HG02938 (cell line): Measurements from ENCODE around the gene PRPF18.

Source experiments
- ATAC-seq: cut with Tn5 transposase; IDR thresholded peaks from one replicate; pipeline ENCODE4 v1.9.1; 2021; ENCODE audit warnings: mild to moderate bottlenecking, moderate library complexity; ENCODE audit not compliant: unreplicated experiment

PRPF18 gene

DNA sequence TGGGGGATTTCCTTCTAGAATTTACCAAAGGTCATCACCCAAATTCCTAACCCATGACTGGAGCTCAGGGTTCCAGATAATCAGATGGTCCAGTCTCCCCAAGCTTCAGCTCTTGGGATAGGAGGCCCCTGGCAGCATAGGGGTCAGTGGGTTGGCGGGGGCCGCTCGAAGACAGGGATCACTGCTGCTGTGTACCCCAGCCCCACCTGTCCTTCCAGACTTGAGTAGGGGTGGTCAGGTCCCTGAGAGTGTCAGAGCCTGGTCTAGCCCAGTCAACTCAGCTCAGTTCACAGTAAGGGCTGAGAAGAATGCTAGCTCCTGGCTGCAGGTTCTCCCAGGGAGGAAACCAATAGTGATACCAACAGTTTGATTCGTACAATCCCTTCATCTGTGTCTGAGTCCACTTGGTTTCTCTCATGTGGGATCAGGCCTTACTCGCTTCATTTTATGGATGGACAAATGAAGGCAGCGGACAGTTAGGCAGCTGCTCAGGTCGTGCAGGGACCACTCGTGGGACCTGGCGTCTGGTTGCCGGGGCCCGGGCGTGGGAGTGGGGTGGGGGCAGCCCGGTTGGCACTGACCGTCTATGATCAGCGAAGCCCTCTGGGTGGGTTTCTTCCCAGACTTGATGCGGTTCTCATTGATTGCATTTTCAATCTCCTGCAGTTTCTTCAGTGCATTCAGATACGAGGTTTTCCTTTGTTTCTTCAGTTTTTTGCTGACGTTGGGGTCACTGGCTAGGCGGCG lies 78.9 kb downstream of the PRPF18 start:
- ATAC-seq = no peak

DNA sequence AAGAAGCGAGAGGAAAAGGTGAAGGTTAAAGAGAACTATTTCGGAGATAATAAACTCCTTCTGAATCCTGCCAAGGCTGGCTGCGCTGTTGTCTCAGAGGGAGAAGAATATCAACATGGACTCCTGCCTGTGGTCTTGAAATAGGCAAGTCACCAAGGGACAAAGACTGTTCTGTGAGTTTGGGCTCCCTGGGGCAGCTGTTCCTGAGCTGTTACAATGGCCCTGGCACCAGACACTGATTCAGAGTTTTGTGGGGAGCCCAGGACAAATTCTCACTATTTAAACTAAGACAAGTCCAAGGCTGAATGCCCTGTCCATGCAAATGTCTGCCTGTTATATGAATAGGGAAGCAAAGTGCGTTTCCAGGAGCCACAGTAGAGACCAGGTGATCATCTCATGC lies 81.4 kb downstream of the PRPF18 start:
- no peak for ATAC-seq

DNA sequence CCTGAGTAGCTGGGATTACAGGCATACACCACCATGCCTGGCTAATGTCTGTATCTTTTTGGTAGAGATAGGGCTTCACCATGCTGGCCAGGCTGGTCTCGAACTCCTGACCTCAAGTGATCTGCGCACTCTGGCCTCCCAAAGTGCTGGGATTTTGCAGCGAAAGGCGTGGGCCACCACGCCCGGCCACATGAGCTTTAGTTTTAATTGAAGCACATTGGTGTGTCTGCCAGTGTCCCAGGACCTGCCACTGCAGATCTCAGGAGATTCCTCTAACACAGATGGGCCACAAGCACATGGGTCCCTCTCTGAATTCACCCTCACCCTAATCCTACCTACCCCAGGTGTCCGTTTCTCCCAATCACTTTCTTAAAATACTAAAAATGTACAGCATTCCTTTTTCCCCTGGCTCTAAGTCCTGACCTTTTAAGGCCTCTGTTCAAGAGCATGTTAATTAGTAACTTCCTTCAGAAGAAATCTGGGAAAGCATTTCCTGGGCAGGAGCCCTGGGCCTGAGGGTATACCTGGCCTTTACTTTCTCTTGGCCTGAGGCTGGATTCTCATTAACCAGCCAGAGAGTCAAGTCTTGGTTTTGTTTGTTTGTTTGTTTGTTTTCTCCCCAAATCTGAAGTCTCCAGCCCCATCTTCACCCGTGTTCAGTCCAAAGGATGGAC lies 82.6 kb downstream of the PRPF18 start:
- no peak for ATAC-seq

DNA sequence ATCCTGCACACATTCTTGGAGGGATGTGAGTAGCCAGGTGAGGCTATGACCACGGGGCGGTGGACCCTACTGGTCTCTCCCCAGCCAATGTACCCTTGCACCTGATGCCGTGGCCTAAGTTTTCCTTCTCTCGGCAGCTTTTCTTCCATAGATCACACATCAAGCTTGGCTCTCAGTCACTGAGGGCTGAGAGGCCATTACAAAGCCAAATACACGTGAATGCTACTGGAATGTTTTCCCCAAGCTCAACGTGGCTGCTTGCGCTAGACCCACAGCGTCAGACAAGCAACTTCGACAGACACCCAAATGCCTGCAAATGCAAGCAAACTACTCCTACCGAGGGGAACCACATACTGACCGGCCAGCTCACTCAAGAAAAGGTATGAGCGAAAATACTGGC lies 83.1 kb downstream of the PRPF18 start:
- no peak for ATAC-seq

DNA sequence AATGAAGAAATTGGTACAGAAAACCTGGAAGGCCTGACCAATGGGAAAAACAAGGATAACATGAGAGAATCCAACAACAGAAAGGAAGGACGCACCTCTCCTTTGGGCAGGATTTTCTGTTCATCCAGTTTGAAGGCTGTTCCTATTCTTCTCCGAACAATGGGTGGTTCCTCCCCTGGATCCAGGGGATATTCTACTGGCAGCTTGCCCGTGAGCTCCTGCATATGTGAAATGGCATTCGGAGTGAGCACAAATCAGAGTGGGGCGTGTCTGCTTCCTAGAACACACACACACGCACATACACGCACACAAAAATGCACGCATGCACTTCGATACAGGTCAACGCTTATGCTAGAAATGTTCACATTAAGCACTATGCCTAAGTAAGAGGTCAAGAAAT lies 83.5 kb downstream of the PRPF18 start:
- ATAC-seq = no peak

DNA sequence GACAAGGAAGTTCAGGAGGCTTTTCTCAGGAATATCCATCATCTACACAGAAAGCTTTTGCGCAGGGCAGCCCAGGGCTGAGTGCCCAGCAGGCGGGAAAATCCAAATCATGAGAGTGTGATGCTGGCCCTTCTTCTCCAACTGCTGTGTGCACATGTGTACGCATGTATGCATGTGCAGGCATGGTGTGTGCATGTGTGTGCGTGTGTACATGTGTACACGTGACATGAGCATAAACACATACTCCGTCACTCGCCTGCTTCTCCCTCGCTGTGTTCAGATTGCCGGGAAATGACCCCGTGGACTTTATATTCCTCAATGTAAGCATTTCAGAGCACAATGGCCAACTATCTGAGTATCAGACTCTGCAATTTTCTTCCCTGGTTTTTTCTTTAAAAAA lies 85.1 kb downstream of the PRPF18 start:
- no peak for ATAC-seq

DNA sequence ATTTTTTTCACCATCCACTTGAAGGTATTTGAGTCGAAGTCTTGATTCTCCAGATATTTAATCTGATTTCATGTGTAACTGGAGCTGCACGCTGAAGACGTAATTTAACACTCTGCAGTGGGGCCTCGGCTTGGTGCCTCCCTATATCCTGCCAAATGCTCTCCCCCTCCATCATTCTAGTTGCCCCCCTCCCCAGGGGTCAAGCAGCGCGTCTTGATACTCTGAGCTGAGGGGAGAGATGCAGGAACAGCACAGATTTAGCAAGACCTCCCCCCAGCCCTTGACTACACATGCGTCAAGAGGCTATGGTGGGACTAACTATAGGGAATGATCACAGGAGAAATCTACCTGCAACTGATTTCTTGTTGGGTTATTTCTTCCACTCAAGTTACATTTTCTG lies 85.8 kb downstream of the PRPF18 start:
- ATAC-seq = no peak

DNA sequence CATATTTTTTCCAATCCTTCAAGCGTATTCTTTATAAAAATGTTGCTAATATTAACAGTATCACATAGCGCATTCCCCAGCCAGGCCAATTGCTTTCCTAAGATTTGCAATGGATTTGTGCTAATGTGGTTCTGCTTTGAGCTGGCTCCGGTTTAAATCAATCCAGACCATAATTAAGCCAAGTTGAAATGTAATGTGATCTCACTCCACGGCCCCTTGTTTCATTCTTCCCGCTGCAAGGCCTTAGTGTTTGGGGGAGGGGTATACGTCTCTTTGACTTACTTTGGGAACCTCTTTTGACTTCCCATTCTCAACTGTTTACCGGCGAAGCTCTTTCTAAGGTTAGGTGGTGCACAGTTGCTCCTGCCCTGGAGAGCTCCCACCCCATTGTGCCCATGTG lies 86.4 kb downstream of the PRPF18 start:
- no peak for ATAC-seq

DNA sequence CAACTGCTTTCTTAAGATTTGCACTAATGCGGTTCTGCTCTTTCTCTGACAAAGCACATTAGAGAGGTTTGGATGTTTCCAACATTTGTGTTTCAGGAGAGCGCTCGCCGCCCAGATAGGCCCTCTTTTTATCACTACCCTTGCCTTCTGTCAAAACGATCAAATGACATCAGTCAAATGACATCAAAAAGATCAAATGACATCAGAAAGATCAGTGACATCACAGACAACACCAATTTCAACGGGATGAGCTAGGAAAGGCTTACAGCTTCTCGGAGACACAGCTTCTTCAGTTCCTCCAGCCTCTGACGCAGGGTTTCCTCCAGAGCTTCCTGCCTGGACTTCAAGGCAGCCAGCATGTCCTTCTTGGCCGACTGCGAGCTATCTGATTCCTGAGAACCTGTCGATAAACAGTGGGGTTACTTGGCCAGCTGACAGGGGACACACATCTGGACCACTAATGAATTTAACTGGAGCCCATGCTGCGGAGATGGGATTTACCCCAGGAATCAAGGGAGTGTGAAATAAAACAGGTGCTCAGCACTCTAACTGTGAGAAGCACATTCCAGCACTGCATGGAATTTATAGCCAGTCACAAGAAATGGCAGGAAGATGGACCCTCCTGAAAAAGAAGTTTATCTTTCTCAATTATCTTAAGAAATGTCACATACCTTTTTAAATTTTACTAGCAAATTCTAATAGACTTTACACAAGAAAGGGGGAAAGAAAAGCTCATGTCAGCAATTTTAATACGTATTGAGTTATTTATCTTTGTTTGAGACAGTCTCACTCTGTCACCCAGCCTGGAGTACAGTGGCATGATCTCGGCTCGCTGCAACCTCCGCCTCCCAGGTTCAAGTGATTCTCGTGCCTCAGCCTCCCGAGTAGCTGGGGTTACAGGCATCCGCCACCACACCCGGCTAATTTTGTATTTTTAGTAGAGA lies 88.2 kb downstream of the PRPF18 start:
- ATAC-seq = no peak

DNA sequence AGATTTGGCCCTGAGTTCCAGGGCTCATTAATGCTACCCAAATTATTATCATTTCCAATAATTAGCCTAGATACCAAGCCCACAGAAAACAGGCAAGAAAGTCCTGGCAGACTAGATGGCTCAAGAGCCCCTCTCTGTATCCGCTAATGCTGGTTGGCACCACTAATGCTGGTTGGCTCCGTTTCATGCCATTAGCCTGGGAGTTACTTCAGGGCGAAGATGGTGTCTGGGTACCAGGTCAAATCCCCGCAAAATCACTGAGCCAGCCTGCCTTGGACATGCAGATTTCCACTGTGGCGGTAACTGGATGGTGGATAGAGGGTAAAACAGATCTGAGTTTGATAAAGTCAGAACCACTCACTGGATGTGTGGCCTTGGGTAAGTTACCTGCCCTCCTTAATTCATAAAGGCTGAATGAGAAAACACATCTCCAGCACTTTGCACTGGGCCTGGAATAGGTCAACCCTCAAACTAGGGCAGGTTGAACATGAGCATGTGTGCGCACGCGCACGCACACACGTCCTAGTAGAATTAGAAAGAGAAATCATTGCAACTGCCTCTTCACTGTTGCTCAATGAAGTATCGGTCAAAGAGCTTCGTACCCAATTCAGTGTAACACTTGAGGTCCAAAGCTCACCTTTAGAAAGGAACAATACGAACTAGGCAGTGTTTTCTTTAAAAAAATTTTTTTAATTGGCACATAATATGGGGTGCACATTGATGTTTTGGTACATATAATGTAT lies 91.5 kb downstream of the PRPF18 start:
- no peak for ATAC-seq
